Measurements from ENCODE around the gene TRMT2A.

The TRMT2A gene

GRCh38 chr22:20130731-20131596, 13.9 kb upstream of the TRMT2A start:
- no peaks in the 10 kb centered on the region for H3K9me3 ChIP-seq (ENCODE audit: low read length)

DNA sequence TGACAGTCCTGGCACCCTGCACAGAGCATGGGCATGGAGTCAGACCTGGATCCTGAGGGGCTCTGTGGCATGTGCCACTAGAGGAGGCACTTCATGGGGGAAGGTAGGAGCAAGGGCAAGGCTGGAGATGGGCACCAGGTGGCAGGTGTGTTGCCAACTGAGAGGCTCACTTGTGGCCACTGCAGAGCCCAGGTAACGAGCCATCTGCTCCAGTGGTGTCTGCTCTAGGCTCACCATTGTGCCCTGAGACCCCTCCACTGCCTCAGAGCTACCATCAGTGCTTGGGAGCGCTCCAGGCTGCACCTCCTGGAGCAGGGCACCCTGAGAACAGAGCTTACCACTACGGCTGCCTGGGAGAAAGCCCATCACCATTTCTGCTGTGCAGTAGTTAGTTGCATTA, 13.3 kb upstream of the TRMT2A start:
- H3K9me3 ChIP-seq (ENCODE audit: low read length): no peaks in the 10 kb centered on the region
- H3K4me1 ChIP-seq (ENCODE audit: insufficient read depth, low read length): peaks cover 28% of the 10 kb centered on the region
- no peaks in the 10 kb centered on the region for H3K27me3 ChIP-seq (ENCODE audit: control insufficient read depth in 1 of 2, insufficient read depth in 2 of 2, low read length in 2 of 2)
- H3K4me3 ChIP-seq (ENCODE audit: low read depth in 1 of 2, low read length in 2 of 2): peak overlapping the region in 1 of 2 donors; percentile 18
- H3K27ac ChIP-seq (ENCODE audit: low read depth, low read length): peak overlapping the region; percentile 24
- no peak overlapping the region for H3K9ac ChIP-seq (ENCODE audit: low read length)
- H3K36me3 ChIP-seq (ENCODE audit: insufficient read depth, low read length): peaks cover 19% of the 10 kb centered on the region

More at GRCh38 chr22:20130731-20131596, 13.9 kb upstream of the TRMT2A start:
- peak overlapping the region; percentile 52 to 77 for H3K4me3 ChIP-seq (ENCODE audit: low read depth in 1 of 2, low read length in 2 of 2)
- H3K4me1 ChIP-seq (ENCODE audit: insufficient read depth, low read length): peaks cover 33% of the 10 kb centered on the region
- no peaks in the 10 kb centered on the region for H3K27me3 ChIP-seq (ENCODE audit: control insufficient read depth in 1 of 2, insufficient read depth in 2 of 2, low read length in 2 of 2)
- H3K9ac ChIP-seq (ENCODE audit: low read length): no peak overlapping the region
- H3K27ac ChIP-seq (ENCODE audit: low read depth, low read length): peak overlapping the region; percentile 94
- H3K36me3 ChIP-seq (ENCODE audit: insufficient read depth, low read length): peaks cover 13% of the 10 kb centered on the region

DNA sequence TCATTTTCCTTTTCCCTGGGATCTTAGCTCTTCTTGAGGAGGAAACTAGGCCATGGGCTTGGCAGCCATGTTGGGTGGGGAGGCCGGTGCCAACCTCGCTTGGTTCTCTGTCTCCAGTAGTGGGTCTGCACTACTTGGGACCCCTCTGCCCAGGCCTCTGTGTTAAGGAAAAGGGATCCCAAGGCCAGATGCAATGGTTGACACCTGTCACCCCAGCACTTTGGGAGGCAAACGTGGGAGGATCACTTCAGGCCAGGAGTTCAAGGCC, 12.7 kb upstream of the TRMT2A start:
- Histone ChIP-seq H3K9me3 (ENCODE audit: low read length) (no peaks in the 10 kb centered on the region), H3K36me3 (ENCODE audit: insufficient read depth, low read length) (peaks cover 23% of the 10 kb centered on the region), H3K4me1 (ENCODE audit: insufficient read depth, low read length) (peaks cover 23% of the 10 kb centered on the region), H3K27me3 (ENCODE audit: control insufficient read depth in 1 of 2, insufficient read depth in 2 of 2, low read length in 2 of 2) (no peaks in the 10 kb centered on the region), H3K4me3 (ENCODE audit: low read depth in 1 of 2, low read length in 2 of 2) (no peak overlapping the region), H3K27ac (ENCODE audit: low read depth, low read length) (no peak overlapping the region), H3K9ac (ENCODE audit: low read length) (no peak overlapping the region)

- H3K27ac ChIP-seq (ENCODE audit: low read depth, low read length): no peak overlapping the region
- H3K27me3 ChIP-seq (ENCODE audit: control insufficient read depth in 1 of 2, insufficient read depth in 2 of 2, low read length in 2 of 2): no peaks in the 10 kb centered on the region
- no peaks in the 10 kb centered on the region for H3K9me3 ChIP-seq (ENCODE audit: low read length)
- no peak overlapping the region for H3K4me3 ChIP-seq (ENCODE audit: low read depth in 1 of 2, low read length in 2 of 2)
- peaks cover 17% of the 10 kb centered on the region for H3K4me1 ChIP-seq (ENCODE audit: insufficient read depth, low read length)
- H3K36me3 ChIP-seq (ENCODE audit: insufficient read depth, low read length): peaks cover 28% of the 10 kb centered on the region
- H3K9ac ChIP-seq (ENCODE audit: low read length): no peak overlapping the region
Measured at GRCh38 chr22:20128902-20129746, 12.1 kb upstream of the TRMT2A start.

- peaks cover 12% of the 10 kb centered on the region for H3K4me1 ChIP-seq (ENCODE audit: insufficient read depth, low read length)
- no peak overlapping the region for H3K4me3 ChIP-seq (ENCODE audit: low read depth in 1 of 2, low read length in 2 of 2)
- no peaks in the 10 kb centered on the region for H3K27me3 ChIP-seq (ENCODE audit: control insufficient read depth in 1 of 2, insufficient read depth in 2 of 2, low read length in 2 of 2)
- H3K9me3 ChIP-seq (ENCODE audit: low read length): no peaks in the 10 kb centered on the region
- H3K27ac ChIP-seq (ENCODE audit: low read depth, low read length): no peak overlapping the region
- H3K36me3 ChIP-seq (ENCODE audit: insufficient read depth, low read length): peaks cover 34% of the 10 kb centered on the region
- no peak overlapping the region for H3K9ac ChIP-seq (ENCODE audit: low read length)
Measured at GRCh38 chr22:20128619-20128901, 11.5 kb upstream of the TRMT2A start.

DNA sequence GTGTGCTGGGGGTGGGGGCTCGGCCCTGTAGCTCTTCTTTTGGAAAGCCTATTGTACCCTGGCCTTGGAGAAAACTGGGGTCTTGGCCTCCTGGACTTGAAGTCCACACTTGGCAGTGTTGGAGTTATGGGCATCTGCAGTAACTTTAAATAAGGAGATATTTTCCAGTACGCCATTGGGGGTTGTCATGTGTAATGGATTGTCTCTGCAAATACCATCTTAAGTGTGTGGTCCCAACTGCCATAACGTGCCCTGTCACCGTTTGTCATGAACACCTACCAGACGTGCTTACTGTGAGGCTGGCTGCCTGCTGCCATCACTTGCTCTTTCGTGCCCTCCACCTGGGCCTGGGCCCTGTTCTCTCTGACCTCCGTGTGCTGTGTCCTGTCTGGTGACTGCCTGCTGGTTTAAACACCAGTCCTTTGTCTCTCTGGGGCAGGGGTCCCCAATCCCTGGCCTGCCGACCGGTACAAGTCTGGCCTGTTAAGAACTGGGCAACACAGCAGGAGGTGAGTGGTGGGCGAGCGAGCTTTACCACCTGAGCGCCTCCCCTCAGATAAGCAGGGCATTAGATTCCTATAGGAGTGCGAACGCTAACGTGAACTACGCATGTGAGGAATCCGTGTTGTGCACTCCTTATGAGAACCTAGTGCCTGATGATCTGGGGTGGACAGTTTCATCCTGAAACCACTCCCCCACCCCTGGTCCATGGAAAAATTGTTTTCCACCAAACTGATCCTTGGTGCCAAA, 11.0 kb upstream of the TRMT2A start:
- Histone ChIP-seq H3K9ac (ENCODE audit: low read length) (no peak overlapping the region), H3K9me3 (ENCODE audit: low read length) (no peaks in the 10 kb centered on the region), H3K4me3 (ENCODE audit: low read depth in 1 of 2, low read length in 2 of 2) (no peak overlapping the region), H3K27ac (ENCODE audit: low read depth, low read length) (no peak overlapping the region), H3K36me3 (ENCODE audit: insufficient read depth, low read length) (peaks cover 35% of the 10 kb centered on the region), H3K27me3 (ENCODE audit: control insufficient read depth in 1 of 2, insufficient read depth in 2 of 2, low read length in 2 of 2) (no peaks in the 10 kb centered on the region), H3K4me1 (ENCODE audit: insufficient read depth, low read length) (peaks cover 7% of the 10 kb centered on the region)

DNA sequence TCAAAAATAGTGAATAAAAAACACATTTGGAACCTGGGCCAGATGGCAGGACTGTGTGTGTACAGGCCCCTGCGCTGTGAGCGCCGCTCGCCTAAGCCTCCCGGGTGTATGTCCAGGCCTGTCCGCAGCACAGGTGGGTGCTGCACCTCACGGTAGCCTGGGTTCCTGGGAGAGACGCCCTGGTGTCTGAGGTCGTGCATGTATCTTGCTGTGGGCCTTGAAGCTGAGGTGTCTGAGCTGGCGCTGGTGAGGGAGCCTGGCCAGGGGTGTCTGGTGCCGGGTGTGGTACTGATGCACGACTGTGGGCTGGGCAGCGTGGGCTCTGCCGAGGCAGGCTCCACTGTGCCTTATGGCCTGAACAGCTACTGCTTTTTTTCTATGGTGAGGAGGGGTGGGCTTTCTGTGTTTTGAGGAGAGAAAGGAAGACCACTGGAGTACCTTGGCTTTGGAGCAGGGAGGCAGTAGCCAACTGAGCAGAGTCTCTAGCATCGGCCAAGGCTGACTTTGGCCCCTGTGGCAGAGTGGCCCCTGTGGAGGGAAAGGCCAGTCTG, 10.4 kb upstream of the TRMT2A start:
- no peaks in the 10 kb centered on the region for H3K27me3 ChIP-seq (ENCODE audit: control insufficient read depth in 1 of 2, insufficient read depth in 2 of 2, low read length in 2 of 2)
- H3K36me3 ChIP-seq (ENCODE audit: insufficient read depth, low read length): peaks cover 35% of the 10 kb centered on the region
- no peaks in the 10 kb centered on the region for H3K9me3 ChIP-seq (ENCODE audit: low read length)
- no peak overlapping the region for H3K27ac ChIP-seq (ENCODE audit: low read depth, low read length)
- no peak overlapping the region for H3K4me3 ChIP-seq (ENCODE audit: low read depth in 1 of 2, low read length in 2 of 2)
- H3K4me1 ChIP-seq (ENCODE audit: insufficient read depth, low read length): peaks cover under 1% of the 10 kb centered on the region
- no peak overlapping the region for H3K9ac ChIP-seq (ENCODE audit: low read length)

DNA sequence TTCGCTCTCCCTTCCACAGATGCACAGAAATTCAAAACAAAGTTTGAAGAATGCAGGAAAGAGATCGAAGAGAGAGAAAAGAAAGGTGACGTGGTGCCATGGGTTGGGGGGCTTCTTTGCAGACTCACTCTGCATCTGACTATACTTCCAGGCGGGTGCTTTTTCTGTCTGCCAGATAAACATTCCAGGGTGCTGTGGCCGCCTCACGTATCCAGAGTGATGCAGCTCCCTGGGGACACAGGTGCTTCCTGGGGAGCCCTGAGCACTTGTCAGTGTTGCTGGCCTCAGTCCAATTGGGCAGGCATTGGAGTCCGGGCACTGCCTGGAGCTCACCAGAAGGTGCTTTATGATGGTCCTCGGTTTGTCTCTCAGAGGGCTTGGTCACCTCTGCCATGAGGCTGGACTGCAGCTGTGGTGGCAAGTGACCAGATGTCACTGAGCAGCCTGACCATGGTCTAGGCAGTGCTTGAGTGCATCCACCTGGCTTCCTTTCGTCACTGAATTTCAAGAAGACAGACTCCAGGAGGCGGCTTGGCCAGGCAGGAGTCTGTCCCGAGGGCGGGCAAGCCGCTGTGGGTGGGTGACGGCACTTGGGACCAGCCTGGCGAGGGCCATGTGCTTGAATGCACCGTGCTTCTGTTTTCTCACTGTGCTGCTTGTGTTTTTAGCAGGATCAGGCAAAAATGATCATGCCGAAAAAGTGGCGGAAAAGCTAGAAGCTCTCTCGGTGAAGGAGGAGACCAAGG, 9.4 kb upstream of the TRMT2A start:
- H3K9ac ChIP-seq (ENCODE audit: low read length): no peak overlapping the region
- H3K36me3 ChIP-seq (ENCODE audit: insufficient read depth, low read length): peaks cover 35% of the 10 kb centered on the region
- no peaks in the 10 kb centered on the region for H3K9me3 ChIP-seq (ENCODE audit: low read length)
- H3K4me1 ChIP-seq (ENCODE audit: insufficient read depth, low read length): no peaks in the 10 kb centered on the region
- no peak overlapping the region for H3K27ac ChIP-seq (ENCODE audit: low read depth, low read length)
- H3K4me3 ChIP-seq (ENCODE audit: low read depth in 1 of 2, low read length in 2 of 2): no peak overlapping the region
- H3K27me3 ChIP-seq (ENCODE audit: control insufficient read depth in 1 of 2, insufficient read depth in 2 of 2, low read length in 2 of 2): no peaks in the 10 kb centered on the region

GRCh38 chr22:20125201-20126174, 8.5 kb upstream of the TRMT2A start:
- H3K4me3 ChIP-seq (ENCODE audit: low read depth in 1 of 2, low read length in 2 of 2): no peak overlapping the region
- no peaks in the 10 kb centered on the region for H3K9me3 ChIP-seq (ENCODE audit: low read length)
- H3K27ac ChIP-seq (ENCODE audit: low read depth, low read length): no peak overlapping the region
- peaks cover 35% of the 10 kb centered on the region for H3K36me3 ChIP-seq (ENCODE audit: insufficient read depth, low read length)
- no peaks in the 10 kb centered on the region for H3K4me1 ChIP-seq (ENCODE audit: insufficient read depth, low read length)
- no peaks in the 10 kb centered on the region for H3K27me3 ChIP-seq (ENCODE audit: control insufficient read depth in 1 of 2, insufficient read depth in 2 of 2, low read length in 2 of 2)
- no peak overlapping the region for H3K9ac ChIP-seq (ENCODE audit: low read length)

DNA sequence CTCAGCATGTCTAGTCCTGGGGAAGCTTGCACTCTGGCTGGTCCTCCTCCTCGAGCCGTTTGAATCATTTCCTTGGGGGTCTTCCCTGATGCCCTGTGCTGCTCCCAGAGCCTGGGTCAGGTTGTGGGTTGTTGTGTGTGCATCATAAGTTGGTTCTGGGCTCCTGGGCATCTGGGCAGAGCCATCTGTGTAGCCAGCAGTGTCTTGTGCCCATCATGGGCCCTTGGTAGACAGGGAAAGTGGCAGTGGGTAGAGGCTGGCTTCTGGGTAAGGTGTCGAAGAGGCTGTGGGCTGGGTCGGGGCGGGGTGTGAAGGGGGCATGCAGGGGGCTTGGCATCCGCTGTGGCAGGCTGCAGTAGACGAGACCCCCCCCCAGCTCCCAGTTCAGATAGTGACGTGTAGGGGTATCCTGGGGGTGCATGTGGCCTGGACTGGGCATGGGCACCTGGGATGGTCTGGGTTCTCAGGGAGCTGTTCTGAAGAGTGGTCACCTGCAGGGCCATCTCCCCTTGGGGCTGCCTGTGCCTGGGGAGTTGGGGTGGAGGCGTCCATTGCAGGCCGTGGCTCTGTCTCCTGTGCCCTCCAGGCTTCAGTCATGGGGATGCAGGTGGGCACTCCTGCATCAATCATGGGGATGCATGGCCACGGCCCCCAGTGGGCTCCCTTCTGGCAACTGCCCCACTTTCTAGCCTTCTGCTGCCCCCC, 7.2 kb upstream of the TRMT2A start:
- Histone ChIP-seq H3K9ac (ENCODE audit: low read length) (no peak overlapping the region), H3K4me1 (ENCODE audit: insufficient read depth, low read length) (no peaks in the 10 kb centered on the region), H3K27ac (ENCODE audit: low read depth, low read length) (no peak overlapping the region), H3K27me3 (ENCODE audit: control insufficient read depth in 1 of 2, insufficient read depth in 2 of 2, low read length in 2 of 2) (no peaks in the 10 kb centered on the region), H3K36me3 (ENCODE audit: insufficient read depth, low read length) (peaks cover 47% of the 10 kb centered on the region), H3K9me3 (ENCODE audit: low read length) (no peaks in the 10 kb centered on the region), H3K4me3 (ENCODE audit: low read depth in 1 of 2, low read length in 2 of 2) (no peak overlapping the region)
